HepG2 (cell line): Measurements from ENCODE around the gene PAK1IP1. TPM values are rescaled to one million over a fixed set of nuclear protein-coding genes. Genes with fewer than 3 reads are reported as not detected.
A peak's percentile ranks its signal among the peaks of the same experiment; 100 is the strongest.

Experiments
- ARID3A ChIP-seq: IDR thresholded peaks from 2 replicates; pipeline ENCODE4 v1.6.1; 2012; ENCODE audit warnings: low read depth, low read length, improper control_type of control experiment
- CBFB ChIP-seq: sonication (generic); formaldehyde crosslinking; IDR thresholded peaks from 2 replicates; pipeline ENCODE4 v1.4.0; 2020; ENCODE audit warnings: missing genetic modification reagents
- GZF1 ChIP-seq: sonication (generic); formaldehyde crosslinking; IDR thresholded peaks from 2 replicates; pipeline ENCODE4 v1.5.1; 2020; ENCODE audit warnings: mild to moderate bottlenecking, missing genetic modification reagents
- HMG20A ChIP-seq: IDR thresholded peaks from 2 replicates; pipeline ENCODE4 v1.6.1; 2016; ENCODE audit warnings: borderline replicate concordance
- HNRNPH1 ChIP-seq: fragments of 200-400 bp; formaldehyde crosslinking; optimal IDR thresholded peaks from 2 replicates; pipeline ENCODE3; 2017; ENCODE audit warnings: mild to moderate bottlenecking, low read depth, low read length
- IRF1 ChIP-seq: sonication (generic); formaldehyde crosslinking; IDR thresholded peaks from 2 replicates; pipeline ENCODE4 v1.4.0; 2020; ENCODE audit warnings: low read depth, mild to moderate bottlenecking, missing genetic modification reagents
- MXD1 ChIP-seq: sonication (generic); formaldehyde crosslinking; IDR thresholded peaks from 2 replicates; pipeline ENCODE4 v1.4.0; 2020; ENCODE audit warnings: mild to moderate bottlenecking, missing genetic modification reagents
- SKI ChIP-seq: fragments of 450-650 bp; IDR thresholded peaks from one replicate; pipeline ENCODE4 v1.6.1; 2018; ENCODE audit warnings: mild to moderate bottlenecking; ENCODE audit not compliant: partially characterized antibody
- U2AF1 ChIP-seq: fragments of 200-400 bp; formaldehyde crosslinking; optimal IDR thresholded peaks from 2 replicates; pipeline ENCODE3; 2017; ENCODE audit warnings: mild to moderate bottlenecking, low read depth, low read length
- ZBTB40 ChIP-seq, 2 experiments: fragments of 450-650 bp in 1 of 2; sonication (generic) in 1 of 2; formaldehyde crosslinking in 1 of 2; IDR thresholded peaks; 2 replicates each; pipeline versions ENCODE4 v1.6.1 to v1.8.0; 2016 to 2022; ENCODE audit warnings: antibody characterized with exemption in 1 of 2, mild to moderate bottlenecking in 1 of 2, missing genetic modification reagents in 1 of 2
- ZBTB42 ChIP-seq: sonication (generic); formaldehyde crosslinking; IDR thresholded peaks from 2 replicates; pipeline ENCODE4 v1.5.0; 2020; ENCODE audit warnings: mild to moderate bottlenecking, missing genetic modification reagents
- ZFP90 ChIP-seq: sonication (generic); formaldehyde crosslinking; IDR thresholded peaks from 2 replicates; pipeline ENCODE4 v1.8.0; 2022; ENCODE audit warnings: missing genetic modification reagents, mild to moderate bottlenecking, inconsistent platforms, borderline replicate concordance
- ZNF326 ChIP-seq: sonication (generic); formaldehyde crosslinking; IDR thresholded peaks from 2 replicates; pipeline ENCODE4 v1.4.0; 2020; ENCODE audit warnings: missing genetic modification reagents, borderline replicate concordance
- ZNF556 ChIP-seq: sonication (generic); formaldehyde crosslinking; IDR thresholded peaks from 2 replicates; pipeline ENCODE4 v1.4.0; 2020; ENCODE audit warnings: mild to moderate bottlenecking, missing genetic modification reagents, borderline replicate concordance
- ZNF746 ChIP-seq: sonication (generic); formaldehyde crosslinking; IDR thresholded peaks from 2 replicates; pipeline ENCODE4 v1.8.0; 2022; ENCODE audit warnings: mild to moderate bottlenecking, missing genetic modification reagents
- polyA plus RNA-seq, 8 experiments: library from polyadenylated mRNA; depleted of rRNA in 3 of 8; stranded (reverse) in 7 of 8; unstranded in 1 of 8; fragments of >200 nt; fragmentation: Illumina TruSeq in 4 of 8; extraction: Trizol in 4 of 8; gene quantifications; 2 replicates each; pipeline versions ENCODE4 v1.2.1 to v1.2.3, GENCODE V29; 2011 to 2016; ENCODE audit warnings: low read depth in 4 of 8, missing spikeins in 1 of 8, mixed read lengths in 1 of 8; ENCODE audit not compliant: insufficient read depth in 1 of 8
- total RNA-seq, 5 experiments: library from RNA; depleted of rRNA; stranded (reverse); fragments of >200 nt; fragmentation: Illumina TruSeq; extraction: Trizol; gene quantifications; 2 replicates each; pipeline ENCODE4 v1.2.3, GENCODE V29; 2016; ENCODE audit warnings: low read depth in 1 of 5

Gene PAK1IP1
- total and polyA plus RNA-seq, 2 of the 13 experiments (the other 11 are each of a cell fraction or from before 2014, with no cell fraction given) = 23.4 to 66.2 TPM

GRCh38 chr6:10694302-10695085 is at the start of gene PAK1IP1, which contains the start of gene C6orf52 (continued):
- TF ChIP-seq HMG20A (CRISPR knock-in tag) (no peak), ZBTB42 (0 out of 2 replicates have a peak, but pooled peaks have one; percentile 28), ZNF746 (no peak; the same call in 1 of the 2 replicates), U2AF1 (no peak), MXD1 (CRISPR knock-in tag) (peak; percentile 98; the same call in 1 of the 2 replicates), GZF1 (CRISPR knock-in tag) (peak; percentile 53; the same call in 1 of the 2 replicates), ZNF326 (CRISPR knock-in tag) (no peak), ZBTB40 (IDR thresholded peaks at IDR 0.05) (peak; percentile 55), ZBTB40 (CRISPR knock-in tag; IDR thresholded peaks at IDR 0.05) (0 out of 2 replicates have a peak, but pooled peaks have one; percentile 59), SKI (peak; percentile 13), ZFP90 (peak; percentile 83; the same call in 1 of the 2 replicates), IRF1 (CRISPR knock-in tag) (no peak), ARID3A (peak; percentile 50), ZNF556 (CRISPR knock-in tag) (peak; percentile 20; the same call in 1 of the 2 replicates), HNRNPH1 (no peak), CBFB (CRISPR knock-in tag) (0 out of 2 replicates have a peak, but pooled peaks have one; percentile 24)
